GM18867 (cell line): ENCODE data around the gene RFX4.

Source experiments
- ATAC-seq: cut with Tn5 transposase; IDR thresholded peaks from one replicate; pipeline ENCODE4 v1.9.1; 2021; ENCODE audit warnings: mild to moderate bottlenecking, moderate library complexity; ENCODE audit not compliant: unreplicated experiment

The RFX4 gene

DNA sequence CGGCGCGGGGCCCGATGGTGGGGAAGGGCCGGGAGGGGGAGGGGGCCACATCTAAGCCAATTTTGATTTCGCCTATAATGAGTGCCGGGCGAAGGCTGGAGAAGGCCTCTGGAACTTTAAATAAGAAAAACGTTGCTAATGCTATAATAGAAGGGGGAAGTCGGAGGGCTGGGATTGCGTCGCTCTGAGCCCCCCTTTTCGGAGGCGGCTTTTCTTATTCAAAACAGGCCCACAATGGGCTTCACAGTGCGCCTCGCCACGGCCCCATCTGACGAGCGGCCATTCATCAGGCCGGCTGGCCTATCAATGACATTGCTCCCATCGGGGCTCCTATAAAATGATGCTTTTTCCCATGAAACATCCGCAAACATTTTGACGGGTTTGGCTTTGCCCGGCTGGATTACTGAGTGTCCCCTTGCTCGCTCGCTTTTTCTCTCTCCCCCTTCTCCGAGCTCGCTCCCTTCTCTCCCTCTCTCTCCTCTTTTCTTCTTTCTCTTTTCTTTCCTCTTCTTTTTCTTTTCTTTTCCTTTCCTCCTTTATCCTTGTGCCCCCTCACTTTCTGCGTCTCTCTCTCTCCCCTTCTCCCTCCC lies at the start of gene RFX4:
Gene RFX4 (plus strand): TSS at position 364 of the 590 bp plus-strand sequence. CDS start 317 bp downstream, outside the sequence.
- no peak for ATAC-seq

DNA sequence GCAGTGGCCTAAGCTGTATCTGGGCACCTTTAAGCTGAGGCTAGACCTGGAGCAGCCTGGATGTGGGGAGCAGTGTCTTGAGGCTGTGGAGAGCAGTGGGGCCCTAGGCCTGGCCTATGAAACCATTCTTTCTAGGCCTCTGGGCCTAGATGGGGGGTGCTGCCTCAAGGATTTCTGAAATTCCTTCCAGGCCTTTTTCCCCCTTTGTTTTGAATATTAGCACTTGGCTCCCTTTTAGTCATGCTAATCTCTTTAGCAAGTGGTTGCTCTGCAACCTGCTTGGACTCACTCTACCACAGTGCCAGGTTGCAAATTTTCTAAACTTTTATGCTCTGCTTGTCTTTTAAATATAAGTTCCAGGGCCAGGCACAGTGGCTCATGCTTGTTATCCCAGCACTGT lies 41.6 kb upstream of the RFX4 start:
- ATAC-seq = no peak

DNA sequence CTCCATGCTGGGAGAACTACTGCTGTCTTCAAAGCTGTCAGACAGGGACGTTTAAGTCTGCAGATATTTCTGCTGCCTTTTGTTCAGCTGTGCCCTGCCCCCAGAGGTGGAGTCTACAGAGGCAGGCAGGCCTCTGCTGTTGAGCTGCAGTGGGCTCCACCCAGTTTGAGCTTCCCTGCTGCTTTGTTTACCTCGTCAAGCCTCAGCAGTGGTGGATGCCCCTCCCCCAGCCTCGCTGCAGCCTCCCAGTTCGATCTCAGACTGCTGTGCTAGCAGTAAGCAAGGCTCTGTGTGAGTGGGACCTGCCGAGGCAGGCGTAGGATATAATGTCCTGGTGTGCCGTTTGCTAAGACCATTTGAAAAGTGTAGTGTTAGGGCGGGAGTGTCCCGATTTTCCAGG lies 31.4 kb upstream of the RFX4 start:
- no peak for ATAC-seq

DNA sequence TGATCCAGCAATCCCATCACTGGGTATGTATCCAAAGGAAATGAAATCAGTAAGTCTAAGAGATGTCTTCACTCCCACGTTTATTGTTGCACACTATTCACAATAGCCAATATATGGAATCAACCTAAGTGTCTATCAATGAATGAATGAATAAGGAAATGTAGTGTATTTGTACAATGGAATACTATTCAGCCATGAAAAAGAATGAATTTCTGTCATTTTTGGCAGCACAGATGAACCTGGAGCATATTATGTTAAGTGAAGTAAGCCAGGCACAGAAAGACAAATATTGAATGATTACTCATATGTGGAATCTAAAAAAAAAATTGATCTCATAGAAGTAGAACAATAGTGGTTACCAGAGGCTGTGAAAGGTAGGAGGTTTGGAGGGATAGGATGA lies 30.6 kb upstream of the RFX4 start:
- ATAC-seq = no peak

DNA sequence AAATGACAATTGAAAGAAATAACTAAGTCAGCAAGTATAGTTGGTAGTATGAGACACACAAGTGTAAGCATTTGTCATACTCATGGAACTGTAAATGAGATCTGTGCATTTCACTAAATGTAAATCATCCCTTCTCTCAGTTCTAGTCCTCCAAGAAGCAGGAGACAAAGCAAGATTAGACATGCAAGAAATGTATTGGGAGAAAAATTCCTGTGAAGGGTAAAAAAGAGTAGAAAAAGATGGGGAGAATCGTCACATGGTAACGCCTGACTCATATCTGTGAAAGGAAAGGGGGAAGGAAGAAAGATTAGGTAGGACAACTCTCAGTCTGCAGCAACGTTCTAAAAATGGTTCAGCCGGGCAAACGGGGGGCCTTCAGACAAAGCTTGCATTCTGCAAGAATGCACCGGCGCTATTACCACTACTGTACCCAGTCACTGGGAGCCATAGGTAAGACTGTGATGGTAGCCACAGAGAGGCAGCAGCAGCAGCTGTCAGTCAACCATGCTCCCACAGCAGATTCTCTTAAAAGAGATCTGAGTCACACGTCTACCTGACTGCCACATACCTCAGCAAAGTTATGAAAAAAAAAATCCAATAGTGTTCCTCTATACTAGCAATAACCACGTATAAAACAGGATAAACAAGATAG lies 18.0 kb upstream of the RFX4 start:
- ATAC-seq = no peak

DNA sequence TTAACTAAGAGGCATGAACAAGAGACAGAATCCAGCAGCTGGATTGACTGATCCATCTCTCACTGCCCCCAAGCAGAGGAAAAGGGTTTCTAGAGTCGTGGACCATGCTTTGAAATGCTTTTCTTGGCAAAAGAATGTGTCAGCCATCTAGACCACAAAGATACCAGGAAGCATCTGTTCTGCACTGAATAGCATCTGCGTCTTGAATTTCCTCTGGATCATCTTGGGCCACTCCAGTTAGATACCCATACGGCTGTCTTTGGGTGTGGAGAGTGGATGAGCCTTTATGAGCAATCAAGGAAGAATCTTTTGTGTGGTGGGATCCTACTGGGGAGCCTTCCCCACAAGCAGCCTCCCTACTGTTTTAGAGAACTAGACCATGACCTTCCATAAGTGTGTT lies 16.0 kb upstream of the RFX4 start:
- ATAC-seq = no peak

DNA sequence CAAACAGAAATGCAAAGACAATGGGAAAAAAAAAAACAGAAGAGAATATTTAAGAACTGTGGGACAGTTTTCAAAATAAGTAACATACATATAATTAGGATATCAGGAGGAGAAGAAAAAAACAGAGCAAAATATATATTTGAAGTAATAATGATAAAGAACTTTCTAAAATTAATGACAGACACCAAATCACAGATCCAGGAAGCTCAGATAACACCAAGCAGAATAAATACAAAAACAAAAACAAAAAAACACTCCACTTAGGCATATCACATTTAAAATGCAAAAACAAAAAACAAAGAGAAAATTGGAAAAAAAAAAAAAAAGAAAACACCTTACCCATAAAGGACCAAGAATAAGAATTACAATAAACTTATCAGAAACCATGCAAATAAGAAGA lies 9.6 kb upstream of the RFX4 start:
- ATAC-seq = no peak

DNA sequence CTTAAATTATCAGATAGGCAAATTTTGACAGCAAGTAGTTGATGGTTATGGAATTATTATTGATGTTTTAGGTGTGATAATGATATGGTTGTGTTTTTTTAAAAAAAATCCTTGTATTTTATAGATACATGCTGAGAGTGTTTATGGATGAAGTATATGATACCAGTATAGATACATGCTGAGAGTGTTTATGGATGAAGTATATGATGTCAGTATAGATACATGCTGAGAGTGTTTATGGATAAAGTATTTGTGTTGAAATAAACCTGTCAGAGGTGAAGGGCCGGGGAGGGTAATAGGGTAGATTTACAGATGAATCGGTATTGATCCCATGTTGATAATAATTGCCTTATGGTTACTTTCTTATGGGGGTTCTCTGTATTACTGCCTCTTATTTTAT lies 6.0 kb upstream of the RFX4 start:
- ATAC-seq = no peak

DNA sequence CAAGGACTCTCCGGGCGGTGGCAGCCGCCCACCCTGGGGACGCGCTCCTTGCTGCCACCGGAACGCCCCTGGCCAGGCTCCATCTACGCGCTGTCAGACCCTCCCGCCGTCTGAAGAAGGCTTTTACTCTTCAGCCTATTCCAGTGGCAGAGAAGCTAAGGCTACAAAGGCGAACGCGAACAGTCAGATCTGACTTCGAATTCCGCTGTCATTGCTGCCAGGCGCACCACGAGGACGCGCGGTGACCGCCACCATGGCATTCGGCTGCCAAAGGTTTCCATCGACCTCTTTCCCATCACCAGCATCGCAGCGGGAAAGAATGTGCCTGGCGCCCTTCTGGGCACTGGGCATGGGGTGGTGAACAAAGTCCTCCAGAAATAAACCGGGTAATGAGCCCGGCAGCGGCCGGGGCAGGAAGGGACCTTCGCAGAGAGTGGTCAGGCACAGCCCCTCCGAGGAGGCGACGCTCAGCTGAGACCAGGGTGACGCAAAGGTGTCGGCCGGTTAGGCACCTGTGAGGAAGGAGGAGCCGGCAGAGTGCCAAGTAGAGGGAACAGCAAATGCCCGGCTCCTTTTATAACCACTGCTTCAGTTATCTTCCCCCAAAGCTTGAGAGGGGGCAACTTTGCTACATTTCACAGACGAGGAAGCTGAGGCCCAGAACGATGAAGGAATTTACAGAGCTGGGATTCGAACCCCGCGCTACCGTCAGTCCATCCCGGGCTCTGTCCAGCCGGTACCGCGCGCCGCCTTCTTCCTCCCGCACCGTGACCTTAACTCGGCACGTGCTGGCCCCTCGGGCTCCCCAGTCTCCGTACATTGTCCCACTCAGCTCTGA lies 1.9 kb upstream of the RFX4 start:
- ATAC-seq = no peak

DNA sequence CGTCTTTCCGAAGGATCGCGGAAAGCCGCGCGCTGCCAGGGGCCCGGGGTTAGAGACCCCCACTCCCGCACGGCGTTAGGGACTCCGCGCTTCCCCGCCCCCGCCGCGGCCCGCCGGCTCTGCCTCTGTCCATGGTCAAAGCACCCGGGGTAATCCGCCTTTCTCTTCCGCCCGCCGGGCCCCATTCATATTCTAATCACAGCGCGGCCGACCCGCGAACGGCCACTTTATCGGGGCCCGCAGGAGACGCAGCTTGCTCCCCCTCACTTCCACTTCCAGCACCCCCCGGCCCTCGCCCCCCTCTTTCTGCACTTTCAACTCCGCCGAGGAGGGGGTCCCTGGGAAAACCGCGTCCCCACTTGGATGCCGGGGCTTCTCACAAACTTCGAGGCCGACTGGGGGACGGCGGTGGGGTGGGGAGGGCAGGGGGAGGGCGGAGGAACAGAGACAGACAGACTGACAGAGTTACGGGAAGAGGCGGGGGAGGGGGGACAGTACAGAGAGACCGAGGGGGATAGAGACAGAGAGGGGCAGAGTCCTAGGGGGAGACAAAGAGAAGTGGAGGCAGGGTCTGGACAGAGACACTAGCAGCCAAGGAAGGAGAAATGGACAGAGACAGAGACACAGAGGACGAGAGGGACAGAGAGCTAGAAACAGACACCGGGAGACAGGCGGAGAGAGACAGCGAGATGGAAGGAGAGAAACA lies 1.1 kb upstream of the RFX4 start:
- ATAC-seq = no peak

DNA sequence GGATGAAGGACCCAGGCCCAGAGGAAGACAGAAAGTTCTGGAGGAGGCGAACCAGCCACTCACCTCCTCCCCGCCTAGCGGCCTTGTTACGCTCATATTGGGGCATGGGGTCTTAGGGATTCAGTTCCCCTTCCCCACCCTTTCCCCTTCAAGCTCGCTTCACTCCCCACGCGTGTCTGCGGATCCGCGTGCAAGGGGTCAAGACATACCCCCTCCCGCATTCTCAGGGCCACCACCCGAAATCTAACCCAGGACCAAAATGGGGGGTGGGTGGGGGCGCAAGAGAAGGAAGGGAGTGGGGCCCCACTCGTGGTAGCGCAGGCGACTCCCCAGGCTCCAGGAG lies 584 bp upstream of the RFX4 start:
- no peak for ATAC-seq

DNA sequence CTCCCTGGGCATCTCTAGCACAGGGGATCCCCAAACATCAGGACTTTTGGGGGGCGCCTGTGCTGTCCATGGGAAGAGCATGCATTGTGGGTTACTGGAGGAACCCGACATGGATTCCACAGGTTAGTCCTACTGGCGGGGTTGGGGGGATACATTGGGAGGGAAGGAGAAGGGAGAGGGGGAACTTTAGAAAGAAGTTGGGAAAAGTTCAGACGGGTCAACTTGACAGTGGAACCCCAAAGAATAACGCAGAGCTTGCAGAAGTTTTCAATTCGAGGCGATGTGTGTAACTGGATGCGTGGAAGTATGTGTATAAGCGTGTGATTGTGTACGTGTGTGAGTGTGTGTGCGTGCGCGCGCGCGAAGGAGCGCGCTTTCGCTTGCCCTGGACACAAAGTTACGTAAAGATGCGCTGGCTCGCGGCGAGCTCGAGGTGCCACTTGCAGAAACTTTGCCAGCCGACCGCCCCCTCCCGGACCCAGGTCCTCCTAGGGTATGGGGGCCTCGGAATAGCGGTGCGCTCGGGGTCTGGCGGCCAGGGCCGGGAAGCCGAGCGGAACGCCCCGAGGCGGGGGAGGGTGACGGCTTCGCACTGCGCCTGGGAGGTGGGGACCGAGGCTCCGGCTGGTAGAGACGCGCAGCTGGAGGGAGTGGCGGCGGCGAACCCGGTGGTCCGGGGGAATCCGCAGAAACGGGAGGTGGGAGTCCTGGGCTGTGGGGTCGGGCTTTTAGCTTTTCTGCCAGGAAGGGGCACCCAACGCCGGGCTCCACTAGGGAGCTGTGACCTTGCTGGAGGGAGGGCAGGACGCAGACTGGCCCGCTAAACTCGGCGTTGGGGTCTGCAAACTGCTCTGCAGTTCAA lies 669 bp downstream of the RFX4 start:
- ATAC-seq = no peak

DNA sequence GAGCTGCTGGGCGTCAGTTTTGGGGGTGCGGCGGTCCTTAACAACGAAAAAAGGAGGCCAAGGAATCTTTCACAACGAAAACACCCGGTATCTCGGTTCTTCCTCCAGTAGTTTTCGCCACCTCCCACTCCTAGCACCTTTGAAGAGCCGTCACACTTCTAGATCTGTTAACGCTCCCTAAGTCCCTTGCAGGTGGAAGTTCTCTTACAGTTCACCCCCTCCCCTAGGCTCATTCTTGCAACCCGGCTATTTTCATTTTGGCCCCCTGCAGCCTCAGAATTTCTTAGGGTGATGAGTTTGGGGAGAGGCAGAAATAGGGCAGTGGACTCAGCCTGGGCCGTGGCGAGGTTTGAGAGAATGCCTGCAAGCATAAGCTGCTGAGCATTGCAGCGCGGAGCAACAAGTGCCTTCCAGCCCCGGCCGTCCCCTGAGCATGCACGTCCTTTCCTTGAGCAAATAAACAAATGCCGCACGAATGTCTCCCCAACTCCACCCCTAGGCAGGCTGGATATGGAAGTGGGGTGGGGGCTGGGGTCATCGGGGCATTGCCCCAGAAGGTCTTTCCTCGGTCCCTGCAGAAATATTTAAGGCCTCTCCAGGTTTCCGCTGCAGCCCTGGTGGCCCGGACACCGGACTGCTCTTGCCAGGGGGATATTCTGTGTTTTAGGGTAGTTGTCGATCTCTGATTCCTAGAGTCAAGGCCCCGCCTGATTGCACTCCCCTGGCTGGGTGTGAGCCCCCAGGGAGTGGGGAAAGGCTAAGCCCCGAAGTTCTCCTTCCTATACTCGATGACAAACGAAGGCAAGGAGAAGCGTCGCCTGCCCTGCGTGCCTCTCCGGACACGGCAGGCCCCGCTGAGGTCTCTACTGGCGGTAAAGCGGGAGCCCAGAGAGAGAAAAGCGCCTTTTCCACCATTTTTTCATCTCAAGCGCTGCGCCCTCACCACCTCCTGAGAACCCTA lies 1.6 kb downstream of the RFX4 start:
- ATAC-seq = no peak

DNA sequence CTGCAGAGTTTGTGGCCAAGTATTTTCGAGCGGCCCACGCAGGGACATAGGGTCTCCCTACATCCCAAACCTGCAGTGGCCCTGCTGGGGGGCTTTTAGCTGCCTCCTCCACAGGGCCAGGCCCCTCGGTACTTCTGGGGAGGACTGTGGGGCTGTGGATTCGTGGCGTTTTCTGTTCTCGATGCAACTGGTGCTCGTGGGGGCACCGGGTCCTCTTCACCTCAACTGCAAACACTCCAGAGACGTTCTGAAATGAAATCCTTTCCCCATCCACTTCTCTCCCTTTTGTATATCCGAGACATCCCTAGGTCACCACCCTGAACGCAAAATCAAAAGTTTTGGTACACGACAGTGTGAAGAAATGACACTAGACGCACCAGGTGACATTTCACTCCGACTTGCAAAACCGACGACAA lies 2.3 kb downstream of the RFX4 start:
- ATAC-seq = no peak

DNA sequence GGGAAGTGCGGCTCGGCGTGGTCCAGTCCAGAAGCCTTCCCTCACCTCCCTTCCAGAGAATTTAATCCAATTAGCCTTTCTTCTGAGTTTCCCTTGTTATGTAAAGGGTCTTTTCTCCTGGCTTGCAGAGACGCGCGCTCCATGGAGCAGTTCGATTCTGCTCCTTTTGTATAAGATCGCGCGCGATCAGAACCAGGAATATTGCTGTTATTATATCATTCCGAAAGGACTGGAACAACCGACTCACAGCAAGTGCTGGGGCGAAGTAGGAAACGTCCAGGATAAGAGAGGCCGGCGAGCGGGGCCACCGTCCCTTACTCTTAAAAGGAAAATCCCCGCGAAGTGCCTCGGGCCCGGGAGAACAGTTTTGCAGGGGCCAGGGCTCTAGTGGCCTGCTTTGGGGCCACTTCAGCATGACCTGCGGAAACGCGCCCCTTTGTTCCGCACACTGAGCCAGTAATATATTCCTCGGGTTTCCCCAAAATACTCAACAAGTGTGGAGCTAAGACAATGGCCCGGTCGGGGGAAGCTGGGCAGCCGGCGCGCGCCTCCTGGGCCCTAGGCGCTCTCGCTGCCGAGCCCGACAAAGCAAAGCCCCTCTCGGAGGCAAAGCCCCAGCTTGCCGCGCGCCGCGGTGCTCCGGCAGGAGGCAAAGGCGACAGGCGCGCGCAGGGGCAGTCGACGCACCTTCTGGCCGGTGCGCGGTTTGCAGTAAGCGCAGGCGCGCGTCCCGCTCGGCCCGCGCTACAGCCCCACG lies 2.9 kb downstream of the RFX4 start:
- ATAC-seq = no peak

DNA sequence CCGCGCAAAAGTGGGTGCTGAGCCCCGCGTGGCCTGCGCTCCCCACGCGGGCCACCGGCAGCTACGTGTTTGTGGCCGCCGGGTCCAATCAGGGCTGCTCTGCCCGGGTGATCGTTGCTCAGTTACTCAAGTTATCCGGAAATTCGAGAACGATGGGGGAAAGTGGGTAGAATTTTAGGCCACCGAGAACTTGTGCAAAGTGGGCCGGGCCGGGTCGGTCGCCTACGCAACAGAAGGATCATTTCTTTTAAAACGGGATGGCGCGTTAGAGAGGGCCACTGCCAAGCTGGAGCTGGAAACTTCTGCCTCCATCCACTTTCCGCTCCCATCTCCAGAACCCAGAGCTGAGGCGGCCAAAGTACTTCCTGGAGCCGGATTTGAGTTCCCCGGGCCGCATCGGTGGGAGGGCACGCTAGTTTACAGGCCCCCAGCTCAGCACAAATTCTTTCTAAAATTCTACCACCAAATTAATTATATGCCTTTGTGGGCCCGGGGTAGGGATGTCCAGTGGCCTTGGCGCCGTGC lies 3.5 kb downstream of the RFX4 start:
- no peak for ATAC-seq

DNA sequence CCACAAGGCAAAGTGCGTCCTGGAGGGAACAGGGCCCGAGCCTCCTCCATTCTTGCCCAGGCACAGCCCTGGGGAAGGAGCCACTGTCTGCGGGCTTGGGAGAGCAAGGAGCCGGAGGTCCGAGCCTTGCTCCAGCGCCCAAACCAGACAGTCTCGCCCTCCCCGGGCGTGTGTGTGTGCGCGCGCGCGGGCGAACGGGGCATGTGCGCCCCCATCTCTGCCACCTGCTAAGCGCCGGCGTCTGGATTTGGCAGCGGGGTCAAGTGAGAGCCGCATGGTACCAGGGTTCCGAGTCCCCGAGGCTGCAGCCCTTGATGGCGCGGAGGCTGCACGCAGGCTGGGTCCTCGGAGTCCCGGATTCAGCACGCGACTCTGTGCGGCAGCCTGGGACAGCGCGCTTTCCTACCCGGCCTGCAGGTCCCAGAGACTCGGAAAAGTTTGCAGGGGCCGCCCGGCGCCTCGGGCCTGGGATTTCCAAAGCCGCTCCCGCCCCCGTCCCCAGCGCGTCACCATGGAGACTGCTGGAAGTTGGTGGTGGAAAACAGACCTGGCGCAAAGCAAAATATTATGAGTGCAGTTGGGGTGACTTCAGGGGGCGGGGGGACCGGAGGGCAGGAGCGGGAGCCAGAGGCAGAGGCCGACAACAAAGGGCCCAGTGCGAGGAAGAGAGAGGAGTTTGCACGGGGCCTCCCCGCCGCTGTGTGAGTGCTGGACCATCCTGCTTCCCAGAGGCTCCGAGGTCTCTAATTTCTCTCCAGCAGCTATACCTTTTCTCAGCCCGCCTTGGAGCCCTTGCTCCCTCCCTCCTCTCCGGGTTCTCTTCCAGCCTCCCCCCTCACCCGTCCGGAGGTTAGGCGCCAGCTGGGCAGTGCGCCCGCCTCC lies 4.2 kb downstream of the RFX4 start:
- ATAC-seq = no peak

DNA sequence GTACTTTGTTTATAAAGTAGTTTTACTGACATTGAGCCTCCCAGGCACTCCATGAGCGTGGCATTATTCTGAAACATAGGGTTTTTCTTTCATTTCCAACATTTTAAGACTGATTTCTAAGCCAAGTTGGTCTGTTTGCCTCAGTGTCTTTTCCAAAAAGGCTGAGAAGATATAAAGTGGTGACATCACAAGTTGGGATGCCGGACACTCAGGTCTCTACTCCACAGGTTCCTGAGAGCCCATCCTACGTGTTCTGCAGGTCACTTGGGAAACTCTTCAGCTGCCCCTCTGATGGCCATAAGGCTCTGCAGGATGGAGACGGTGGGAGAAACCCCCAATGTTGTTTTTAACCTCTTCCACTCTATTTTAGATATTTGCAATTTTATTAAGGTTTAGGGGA lies 6.0 kb downstream of the RFX4 start:
- no peak for ATAC-seq
